ENCODE data around the gene RNF40.

Gene RNF40

GRCh38 chr16:30740364-30741251 is 21.5 kb upstream of the RNF40 start:
- no peak for DNase-seq (ENCODE audit: low read depth in 2 of 2)

GRCh38 chr16:30741461-30741914 is 20.6 kb upstream of the RNF40 start:
- no peak for DNase-seq (ENCODE audit: low read depth in 2 of 2)

- no peak for DNase-seq (ENCODE audit: low read depth in 2 of 2)
Observed at GRCh38 chr16:30743716-30744115, 18.4 kb upstream of the RNF40 start.

GRCh38 chr16:30744183-30744582 is 17.9 kb upstream of the RNF40 start:
- DNase-seq (ENCODE audit: low read depth in 2 of 2): no peak

- DNase-seq (ENCODE audit: low read depth in 2 of 2): no peak
Observed at GRCh38 chr16:30745082-30745481, 17.0 kb upstream of the RNF40 start.

- no peak for DNase-seq (ENCODE audit: low read depth in 2 of 2)
Observed at GRCh38 chr16:30746638-30747175, 15.4 kb upstream of the RNF40 start.

- DNase-seq (ENCODE audit: low read depth in 2 of 2): no peak
Observed at GRCh38 chr16:30747331-30747730, 14.8 kb upstream of the RNF40 start.

GRCh38 chr16:30747799-30748633 is 14.1 kb upstream of the RNF40 start, which contains the start of gene PHKG2:
TSS of gene PHKG2 (plus strand) at chr16:30748425. CDS start at chr16:30748821, 396 bp downstream.
- DNase-seq (ENCODE audit: low read depth in 2 of 2): peak; percentile 97 to 98

GRCh38 chr16:30748634-30749445 is 13.3 kb upstream of the RNF40 start:
- peak in 1 of 2 donors; percentile 16 for DNase-seq (ENCODE audit: low read depth in 2 of 2)

GRCh38 chr16:30750201-30750600 is 11.9 kb upstream of the RNF40 start:
- DNase-seq (ENCODE audit: low read depth in 2 of 2): no peak

GRCh38 chr16:30750876-30751465 is 11.2 kb upstream of the RNF40 start:
- no peak for DNase-seq (ENCODE audit: low read depth in 2 of 2)

GRCh38 chr16:30753596-30753995 is 8.5 kb upstream of the RNF40 start:
- no peak for DNase-seq (ENCODE audit: low read depth in 2 of 2)

GRCh38 chr16:30755955-30756780 is 6.0 kb upstream of the RNF40 start:
- no peak for DNase-seq (ENCODE audit: low read depth in 2 of 2)

- no peak for DNase-seq (ENCODE audit: low read depth in 2 of 2)
Observed at GRCh38 chr16:30756781-30757100, 5.4 kb upstream of the RNF40 start.

- DNase-seq (ENCODE audit: low read depth in 2 of 2): no peak
Observed at GRCh38 chr16:30757316-30757715, 4.8 kb upstream of the RNF40 start.

GRCh38 chr16:30758988-30759491 is 3.1 kb upstream of the RNF40 start:
- no peak for DNase-seq (ENCODE audit: low read depth in 2 of 2)

GRCh38 chr16:30760001-30760559 is 2.0 kb upstream of the RNF40 start:
- no peak for DNase-seq (ENCODE audit: low read depth in 2 of 2)

- no peak for DNase-seq (ENCODE audit: low read depth in 2 of 2)
Observed at GRCh38 chr16:30760577-30761426, 1.3 kb upstream of the RNF40 start.

- peak; percentile 30 to 35 for DNase-seq (ENCODE audit: low read depth in 2 of 2)
Observed at GRCh38 chr16:30761427-30761927, 645 bp upstream of the RNF40 start.

All from stimulated activated CD8-positive, alpha-beta memory T cell treated with anti-CD3 and anti-CD28 coated beads, Interleukin-2, amount 100 ng/mL, for 48 hours (primary cell).